WTC11 (cell line): ENCODE measurements around the gene RPL37. TPM values are rescaled to one million over a fixed set of nuclear protein-coding genes. Genes with fewer than 3 reads are reported as not detected.

Source experiments
- ATAC-seq: fragments of 200-7000 bp; cut with Tn5 transposase; 2 replicates; pipeline ENCODE4 v1.10.0; 2021; ENCODE audit warnings: mild to moderate bottlenecking, moderate library complexity
- CTCF ChIA-PET: fragments of 300-600 bp; sonication (Branson Sonifier 250); formaldehyde crosslinking; loops from one replicate; lab custom pipeline; 2021; ENCODE audit warnings: antibody characterized with exemption; lab: Charles Lee
- POLR2A ChIA-PET: fragments of 350-600 bp; sonication (Branson Sonifier 250); formaldehyde crosslinking; loops from one replicate; lab custom pipeline; 2021; ENCODE audit warnings: antibody characterized with exemption; lab: Charles Lee
- DNase-seq: peaks from one replicate; pipeline ENCODE4 v3.0.0; 2021; ENCODE audit warnings: low spot score
- H3K27ac Mint-ChIP-seq: 2 replicates; pipeline ENCODE4 v1.8.0; 2021; ENCODE audit warnings: mixed read lengths
- H3K27me3 Mint-ChIP-seq: 2 replicates; pipeline ENCODE4 v1.8.0; 2021; ENCODE audit warnings: low read depth, mild to moderate bottlenecking, moderate library complexity, mixed read lengths
- H3K36me3 Mint-ChIP-seq: 2 replicates; pipeline ENCODE4 v1.8.0; 2021; ENCODE audit warnings: mixed read lengths
- H3K4me1 Mint-ChIP-seq: 2 replicates; pipeline ENCODE4 v1.8.0; 2022; ENCODE audit warnings: mixed read lengths
- H3K4me3 Mint-ChIP-seq: 2 replicates; pipeline ENCODE4 v1.8.0; 2021; ENCODE audit warnings: mild to moderate bottlenecking, moderate library complexity, mixed read lengths
- H3K9me3 Mint-ChIP-seq: 2 replicates; pipeline ENCODE4 v1.8.0; 2021; ENCODE audit warnings: mixed read lengths
- ARID4B ChIP-seq: sonication (generic); formaldehyde crosslinking; IDR thresholded peaks from 2 replicates; pipeline ENCODE4 v1.8.0; 2023; ENCODE audit warnings: missing genetic modification reagents, mild to moderate bottlenecking, borderline replicate concordance
- CTCF ChIP-seq: fragments of 200-600 bp; IDR thresholded peaks from 2 replicates; pipeline ENCODE4 v1.8.0; 2022; ENCODE audit warnings: antibody characterized with exemption
- ETV6 ChIP-seq: sonication (generic); formaldehyde crosslinking; IDR thresholded peaks from 2 replicates; pipeline ENCODE4 v1.8.1; 2022; ENCODE audit warnings: mild to moderate bottlenecking, missing genetic modification reagents
- FOXJ3 ChIP-seq: sonication (generic); formaldehyde crosslinking; IDR thresholded peaks from 2 replicates; pipeline ENCODE4 v1.9.0; 2021; ENCODE audit warnings: missing genetic modification reagents, mild to moderate bottlenecking, borderline replicate concordance
- FOXK1 ChIP-seq: sonication (generic); formaldehyde crosslinking; IDR thresholded peaks from 2 replicates; pipeline ENCODE4 v1.8.0; 2022; ENCODE audit warnings: mild to moderate bottlenecking, moderate library complexity, missing genetic modification reagents
- FOXP1 ChIP-seq: sonication (generic); formaldehyde crosslinking; IDR thresholded peaks from 2 replicates; pipeline ENCODE4 v1.8.0; 2022; ENCODE audit warnings: missing genetic modification reagents, mild to moderate bottlenecking, moderate library complexity, borderline replicate concordance
- GABPB1 ChIP-seq: sonication (generic); formaldehyde crosslinking; IDR thresholded peaks from 2 replicates; pipeline ENCODE4 v1.8.1; 2023; ENCODE audit warnings: mild to moderate bottlenecking, missing genetic modification reagents
- JUN ChIP-seq: sonication (generic); formaldehyde crosslinking; IDR thresholded peaks from 2 replicates; pipeline ENCODE4 v1.8.0; 2023; ENCODE audit warnings: mild to moderate bottlenecking, missing genetic modification reagents
- MXD4 ChIP-seq: fragments of 250-450 bp; sonication (Bioruptor Pico); IDR thresholded peaks from 2 replicates; pipeline ENCODE4 v1.8.0; 2021; ENCODE audit warnings: mild to moderate bottlenecking, moderate library complexity, borderline replicate concordance
- PRRX2 ChIP-seq: fragments of 250-450 bp; sonication (Bioruptor Pico); IDR thresholded peaks from 2 replicates; pipeline ENCODE4 v1.8.0; 2021; ENCODE audit warnings: mild to moderate bottlenecking
- SP1 ChIP-seq: sonication (generic); formaldehyde crosslinking; conservative IDR thresholded peaks from 2 replicates; pipeline ENCODE4 v1.8.1; 2022; ENCODE audit warnings: missing genetic modification reagents
- TEAD4 ChIP-seq: sonication (generic); formaldehyde crosslinking; IDR thresholded peaks from 2 replicates; pipeline ENCODE4 v1.8.0; 2022; ENCODE audit warnings: mild to moderate bottlenecking, missing genetic modification reagents
- ZNF121 ChIP-seq: sonication (generic); formaldehyde crosslinking; IDR thresholded peaks from 2 replicates; pipeline ENCODE4 v1.8.0; 2023; ENCODE audit warnings: missing genetic modification reagents
- ZNF281 ChIP-seq: sonication (generic); formaldehyde crosslinking; IDR thresholded peaks from 2 replicates; pipeline ENCODE4 v1.8.0; 2023; ENCODE audit warnings: mild to moderate bottlenecking, missing genetic modification reagents
- ZNF396 ChIP-seq: fragments of 250-450 bp; sonication (Bioruptor Pico); IDR thresholded peaks from 2 replicates; pipeline ENCODE4 v1.8.0; 2021; ENCODE audit warnings: mild to moderate bottlenecking, moderate library complexity, borderline replicate concordance
- ZNF416 ChIP-seq: fragments of 250-450 bp; sonication (Bioruptor Pico); IDR thresholded peaks from 2 replicates; pipeline ENCODE4 v1.9.0; 2021; ENCODE audit warnings: mild to moderate bottlenecking, inconsistent platforms
- total RNA-seq: library from RNA; stranded (reverse); gene quantifications from 3 replicates; pipeline ENCODE4 v1.2.3, GENCODE V29; 2021
- TF ChIP-seq, protein P1 (sequence below): sonication (generic); formaldehyde crosslinking; IDR thresholded peaks from 2 replicates; pipeline ENCODE4 v1.8.0; 2022; ENCODE audit warnings: mild to moderate bottlenecking, missing genetic modification reagents
- TF ChIP-seq, protein P2 (sequence below): sonication (generic); formaldehyde crosslinking; IDR thresholded peaks from 2 replicates; pipeline ENCODE4 v1.8.0; 2022; ENCODE audit warnings: mild to moderate bottlenecking, missing genetic modification reagents
- TF ChIP-seq, protein P3 (sequence below): sonication (generic); formaldehyde crosslinking; IDR thresholded peaks from 2 replicates; pipeline ENCODE4 v1.8.0; 2022; ENCODE audit warnings: mild to moderate bottlenecking, missing genetic modification reagents

The RPL37 gene
- total RNA-seq, 1 experiment from 2014 or later: 1,405 TPM

GRCh38 chr5:40798012-40798800 is 36.8 kb downstream of the RPL37 start, which contains the start of gene PRKAA1:
Gene PRKAA1 (minus strand): TSS chr5:40798374. CDS start chr5:40798189, 185 bp downstream.
- Mint-ChIP-seq H3K36me3 (peaks cover 7% of the 10 kb centered on the region), H3K27me3 (no peaks in the 10 kb centered on the region; the same call in 1 of the 2 replicates), H3K9me3 (no peaks in the 10 kb centered on the region), H3K4me1 (peaks cover 49% of the 10 kb centered on the region), H3K4me3 (peak within 1 kb of the TSS; percentile 86), H3K27ac (peak within 1 kb of the TSS; percentile 95)
- peak; percentile 91 for DNase-seq
- ChIA-PET CTCF (interaction anchor here (0.6 to 2.0 kb wide), 12 partner anchors 9 to 719 kb away, joined by 3 to 13 read pairs (median 4); no protein-coding TSS in a partner anchor), POLR2A (interaction anchor here (0.5 to 2.0 kb wide), 7 partner anchors 10 to 96 kb away, joined by 3 to 16 read pairs (median 5); no protein-coding TSS in a partner anchor)
- TF ChIP-seq ARID4B (CRISPR knock-in tag): no peak; the same call in 1 of the 2 replicates
- TF ChIP-seq JUN (CRISPR knock-in tag): no peak
- peak; percentile 20; the same call in 1 of the 2 replicates for TF ChIP-seq GABPB1 (CRISPR knock-in tag)
- TF ChIP-seq, protein P1, sequence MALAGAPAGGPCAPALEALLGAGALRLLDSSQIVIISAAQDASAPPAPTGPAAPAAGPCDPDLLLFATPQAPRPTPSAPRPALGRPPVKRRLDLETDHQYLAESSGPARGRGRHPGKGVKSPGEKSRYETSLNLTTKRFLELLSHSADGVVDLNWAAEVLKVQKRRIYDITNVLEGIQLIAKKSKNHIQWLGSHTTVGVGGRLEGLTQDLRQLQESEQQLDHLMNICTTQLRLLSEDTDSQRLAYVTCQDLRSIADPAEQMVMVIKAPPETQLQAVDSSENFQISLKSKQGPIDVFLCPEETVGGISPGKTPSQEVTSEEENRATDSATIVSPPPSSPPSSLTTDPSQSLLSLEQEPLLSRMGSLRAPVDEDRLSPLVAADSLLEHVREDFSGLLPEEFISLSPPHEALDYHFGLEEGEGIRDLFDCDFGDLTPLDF (CRISPR knock-in tag): 0 out of 2 replicates have a peak, but pooled peaks have one; percentile 22
- 0 out of 2 replicates have a peak, but pooled peaks have one; percentile 31 for TF ChIP-seq FOXK1 (CRISPR knock-in tag)
- peak; percentile 32; the same call in 1 of the 2 replicates for TF ChIP-seq ETV6 (CRISPR knock-in tag)
- no peak for TF ChIP-seq FOXJ3
- peak; percentile 66 for TF ChIP-seq CTCF
- no peak for TF ChIP-seq MXD4 (CRISPR knock-in tag)
- TF ChIP-seq FOXP1 (CRISPR knock-in tag): 0 out of 2 replicates have a peak, but pooled peaks have one; percentile 54
- TF ChIP-seq, protein P2, sequence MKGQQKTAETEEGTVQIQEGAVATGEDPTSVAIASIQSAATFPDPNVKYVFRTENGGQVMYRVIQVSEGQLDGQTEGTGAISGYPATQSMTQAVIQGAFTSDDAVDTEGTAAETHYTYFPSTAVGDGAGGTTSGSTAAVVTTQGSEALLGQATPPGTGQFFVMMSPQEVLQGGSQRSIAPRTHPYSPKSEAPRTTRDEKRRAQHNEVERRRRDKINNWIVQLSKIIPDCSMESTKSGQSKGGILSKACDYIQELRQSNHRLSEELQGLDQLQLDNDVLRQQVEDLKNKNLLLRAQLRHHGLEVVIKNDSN (CRISPR knock-in tag): peak; percentile 7; the same call in 1 of the 2 replicates
- 0 out of 2 replicates have a peak, but pooled peaks have one; percentile 19 for TF ChIP-seq ZNF416 (CRISPR knock-in tag)
- no peak for TF ChIP-seq TEAD4 (CRISPR knock-in tag)
- 0 out of 2 replicates have a peak, but pooled peaks have one; percentile 27 for TF ChIP-seq PRRX2
- TF ChIP-seq ZNF281 (CRISPR knock-in tag): no peak
- TF ChIP-seq SP1: peak; percentile 59
- TF ChIP-seq ZNF121 (CRISPR knock-in tag): no peak
- TF ChIP-seq ZNF396: no peak
- TF ChIP-seq, protein P3, sequence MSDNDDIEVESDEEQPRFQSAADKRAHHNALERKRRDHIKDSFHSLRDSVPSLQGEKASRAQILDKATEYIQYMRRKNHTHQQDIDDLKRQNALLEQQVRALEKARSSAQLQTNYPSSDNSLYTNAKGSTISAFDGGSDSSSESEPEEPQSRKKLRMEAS (CRISPR knock-in tag): peak; percentile 74
- ATAC-seq: peak; percentile 94
